Measurements from ENCODE around the gene MAFB.
"Not testable (repeated sequence)": the region's sequence is repeated elsewhere in the genome, so short reads cannot be mapped to it uniquely, and the experiment has no call there.

Gene MAFB

DNA sequence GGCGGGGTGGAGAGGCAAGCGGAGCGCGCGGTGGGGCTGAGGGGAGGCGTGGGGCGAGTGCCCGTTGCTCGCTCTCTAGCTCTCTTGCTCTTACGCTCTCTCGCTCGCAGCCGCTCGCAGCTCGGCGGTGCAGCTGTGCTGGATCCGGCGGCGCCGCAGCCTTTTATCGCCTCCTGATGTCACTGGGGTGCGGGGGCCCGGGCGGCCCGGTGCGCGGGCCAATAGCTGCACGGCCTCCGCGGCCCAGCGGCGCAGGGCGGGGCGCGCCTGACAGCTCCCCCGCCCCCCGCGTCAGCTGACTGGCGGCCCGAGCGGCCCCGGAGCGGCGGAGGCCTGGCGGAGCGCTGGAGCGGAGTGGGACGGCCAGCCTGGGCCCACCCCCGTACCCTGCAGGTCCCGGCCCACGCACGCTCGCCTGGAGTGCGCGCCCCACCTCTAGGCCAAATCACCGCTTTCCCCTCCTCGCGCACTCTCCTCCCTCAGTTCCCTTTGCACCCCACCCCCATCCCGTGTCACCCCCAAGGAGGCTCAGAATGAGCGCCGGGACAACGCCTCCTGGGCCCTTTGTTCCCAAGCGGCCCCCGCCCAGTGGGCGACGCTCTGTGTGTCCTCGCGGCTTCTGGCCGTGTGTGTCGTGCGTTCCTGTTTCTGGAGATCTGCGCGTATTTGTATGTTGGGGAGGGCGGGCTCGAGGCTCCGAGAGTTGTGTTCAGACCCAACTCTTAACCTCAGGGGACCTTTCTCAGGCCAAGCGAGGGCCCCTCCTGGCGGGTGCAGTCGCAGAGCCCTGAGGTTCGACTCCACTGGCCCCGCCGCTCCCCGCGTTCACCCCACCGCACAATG is at the start of gene MAFB:
Gene MAFB, minus strand, starts transcription at position 137 of the 843 bp plus-strand sequence. CDS start 386 bp downstream, outside the sequence.
- TF ChIP-seq, protein P1, sequence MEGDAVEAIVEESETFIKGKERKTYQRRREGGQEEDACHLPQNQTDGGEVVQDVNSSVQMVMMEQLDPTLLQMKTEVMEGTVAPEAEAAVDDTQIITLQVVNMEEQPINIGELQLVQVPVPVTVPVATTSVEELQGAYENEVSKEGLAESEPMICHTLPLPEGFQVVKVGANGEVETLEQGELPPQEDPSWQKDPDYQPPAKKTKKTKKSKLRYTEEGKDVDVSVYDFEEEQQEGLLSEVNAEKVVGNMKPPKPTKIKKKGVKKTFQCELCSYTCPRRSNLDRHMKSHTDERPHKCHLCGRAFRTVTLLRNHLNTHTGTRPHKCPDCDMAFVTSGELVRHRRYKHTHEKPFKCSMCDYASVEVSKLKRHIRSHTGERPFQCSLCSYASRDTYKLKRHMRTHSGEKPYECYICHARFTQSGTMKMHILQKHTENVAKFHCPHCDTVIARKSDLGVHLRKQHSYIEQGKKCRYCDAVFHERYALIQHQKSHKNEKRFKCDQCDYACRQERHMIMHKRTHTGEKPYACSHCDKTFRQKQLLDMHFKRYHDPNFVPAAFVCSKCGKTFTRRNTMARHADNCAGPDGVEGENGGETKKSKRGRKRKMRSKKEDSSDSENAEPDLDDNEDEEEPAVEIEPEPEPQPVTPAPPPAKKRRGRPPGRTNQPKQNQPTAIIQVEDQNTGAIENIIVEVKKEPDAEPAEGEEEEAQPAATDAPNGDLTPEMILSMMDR (conservative IDR thresholded peaks at IDR 0.05; ENCODE audit: low read length): no peak
- DNase-seq (ENCODE audit: low read depth): peak; percentile 89
- H3K4me3 ChIP-seq (ENCODE audit: low read length): peak within 1 kb of the TSS; percentile 64

DNA sequence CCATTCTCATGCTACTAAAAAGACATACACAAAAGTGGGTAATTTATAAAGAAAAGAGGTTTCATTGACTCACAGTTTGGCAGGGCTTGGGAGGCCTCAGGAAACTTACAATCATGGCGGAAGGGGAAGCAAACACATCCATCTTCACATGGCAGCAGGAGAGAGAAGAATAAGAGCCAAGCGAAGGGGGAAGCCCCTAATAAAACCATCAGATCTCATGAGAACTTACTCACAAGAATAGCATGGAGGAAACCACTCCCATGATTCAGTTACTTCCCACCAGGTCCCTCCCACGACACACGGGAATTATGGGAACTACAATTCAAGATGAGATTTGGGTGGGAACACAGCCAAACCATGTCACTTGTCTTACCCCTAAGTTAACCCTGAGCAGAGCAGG is 47.4 kb upstream of the MAFB start:
- H3K4me3 ChIP-seq (ENCODE audit: low read length); DNase-seq (ENCODE audit: low read depth): not testable (repeated sequence)

DNA sequence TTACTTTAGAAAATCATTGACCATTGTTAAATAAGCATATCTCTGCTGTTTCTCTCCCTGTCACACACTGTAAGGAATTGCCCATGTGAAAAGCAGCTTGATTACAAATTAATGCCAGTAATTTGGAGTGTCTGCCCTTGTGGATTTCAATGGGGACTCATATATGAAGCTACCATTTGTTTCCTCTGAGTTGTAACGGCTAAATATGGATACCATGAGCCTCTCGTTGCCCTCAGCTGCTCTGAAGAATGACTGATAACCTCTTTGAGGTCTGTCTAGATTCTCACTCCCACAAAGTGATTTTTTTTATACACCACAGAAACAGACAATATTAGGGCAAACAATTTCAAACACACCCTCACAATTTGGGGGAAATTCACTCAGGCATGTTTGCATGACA is 40.0 kb upstream of the MAFB start:
- TF ChIP-seq, protein P1 (conservative IDR thresholded peaks at IDR 0.05; ENCODE audit: low read length): no peak
- H3K4me3 ChIP-seq (ENCODE audit: low read length): no peak overlapping the region
- no peak for DNase-seq (ENCODE audit: low read depth)

DNA sequence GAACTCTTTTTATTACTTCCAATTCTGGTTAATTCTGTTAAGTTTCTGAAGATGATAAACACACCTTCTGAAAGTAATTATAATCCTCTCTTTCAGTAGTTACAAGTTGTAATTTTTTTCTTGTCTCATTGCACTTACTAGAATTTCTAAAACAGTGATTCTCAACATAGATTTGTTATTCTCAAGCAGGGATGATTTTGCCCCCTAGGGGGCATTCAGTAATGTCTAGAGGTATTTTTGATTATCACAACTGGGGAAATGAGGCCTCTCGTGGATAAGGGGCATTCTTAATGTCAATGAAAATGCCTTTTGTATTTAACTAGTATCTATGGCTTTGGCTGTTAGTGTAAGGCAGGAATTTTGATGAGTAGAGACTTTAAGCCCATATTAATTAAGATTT is 39.4 kb upstream of the MAFB start:
- DNase-seq (ENCODE audit: low read depth): no peak
- TF ChIP-seq, protein P1 (conservative IDR thresholded peaks at IDR 0.05; ENCODE audit: low read length): no peak; the same call in 1 of the 2 replicates
- no peak overlapping the region for H3K4me3 ChIP-seq (ENCODE audit: low read length)

DNA sequence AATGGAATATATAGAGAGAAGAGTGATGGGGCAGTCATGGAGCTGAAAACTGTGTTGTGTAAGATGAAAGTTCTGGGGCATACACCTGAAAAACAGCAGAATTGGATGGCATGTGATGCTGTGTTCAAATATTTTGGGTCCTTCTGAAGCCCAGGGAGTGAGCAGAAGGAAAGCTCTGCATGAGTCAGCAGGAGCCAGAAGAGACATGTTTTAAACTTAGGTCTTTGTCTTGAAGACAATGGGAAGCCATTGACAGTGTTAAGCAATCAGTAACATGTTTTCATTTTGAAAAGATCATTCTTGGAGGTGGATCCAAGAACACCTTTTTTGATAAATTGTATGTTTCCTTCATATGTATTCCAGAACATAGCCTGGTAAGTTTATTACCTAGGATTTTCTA is 38.9 kb upstream of the MAFB start:
- TF ChIP-seq, protein P1 (conservative IDR thresholded peaks at IDR 0.05; ENCODE audit: low read length): no peak
- no peak overlapping the region for H3K4me3 ChIP-seq (ENCODE audit: low read length)
- no peak for DNase-seq (ENCODE audit: low read depth)

DNA sequence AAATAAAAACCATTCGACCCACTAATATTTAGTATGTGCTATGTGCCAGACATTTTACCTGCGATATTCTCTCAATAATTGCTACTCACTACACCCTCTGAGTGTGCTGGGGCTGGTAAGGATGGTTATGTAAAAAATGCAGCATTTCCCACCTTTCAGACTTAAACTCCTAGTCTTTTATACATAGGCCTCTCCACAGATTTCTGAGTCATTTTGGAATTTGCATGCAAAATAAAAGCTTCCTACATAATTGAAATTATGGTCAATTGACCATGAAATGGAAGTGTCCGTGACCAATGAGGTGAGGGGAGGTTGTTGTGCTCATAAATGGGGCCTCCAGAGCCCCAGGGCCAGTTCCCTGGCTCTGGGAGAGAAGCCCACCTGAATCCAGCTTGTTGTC is 37.7 kb upstream of the MAFB start:
- H3K4me3 ChIP-seq (ENCODE audit: low read length): no peak overlapping the region
- no peak for DNase-seq (ENCODE audit: low read depth)
- TF ChIP-seq, protein P1 (conservative IDR thresholded peaks at IDR 0.05; ENCODE audit: low read length): no peak

DNA sequence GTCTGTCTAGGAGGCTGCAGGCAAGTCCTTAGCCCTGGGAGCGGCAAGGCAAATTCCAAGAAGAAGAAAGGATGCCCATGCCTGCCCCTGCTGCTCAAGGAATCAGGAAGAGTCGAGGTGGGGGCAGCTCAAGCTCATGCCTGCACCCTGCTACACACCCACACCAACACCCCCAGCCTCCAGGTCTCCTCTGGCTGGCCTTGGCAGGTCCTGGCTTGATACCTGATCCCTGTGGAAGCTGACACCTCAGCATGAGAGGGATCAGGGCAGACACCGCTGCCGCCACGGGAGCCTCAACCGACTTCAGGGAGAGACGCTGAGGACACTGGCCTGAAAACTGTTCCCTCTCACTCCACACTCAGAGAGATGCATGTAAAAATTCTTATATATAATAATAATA is 35.5 kb upstream of the MAFB start:
- TF ChIP-seq, protein P1 (conservative IDR thresholded peaks at IDR 0.05; ENCODE audit: low read length): no peak
- H3K4me3 ChIP-seq (ENCODE audit: low read length): no peak overlapping the region

More for the DNA sequence above, 35.5 kb upstream of the MAFB start:
- no peak for DNase-seq (ENCODE audit: low read depth)
